GM12873 (cell line): ENCODE measurements around the gene JTB.

Experiments used
- CTCF ChIP-seq: IDR thresholded peaks from 2 replicates; pipeline ENCODE4 v1.5.1; 2012; ENCODE audit warnings: low read depth, mild to moderate bottlenecking, moderate library complexity, low read length, control low read depth; ENCODE audit not compliant: insufficient read depth; ENCODE audit errors: missing control alignments

Gene JTB

GRCh38 chr1:153985341-153985912, 8.0 kb upstream of the JTB start:
- no peak for TF ChIP-seq CTCF

DNA sequence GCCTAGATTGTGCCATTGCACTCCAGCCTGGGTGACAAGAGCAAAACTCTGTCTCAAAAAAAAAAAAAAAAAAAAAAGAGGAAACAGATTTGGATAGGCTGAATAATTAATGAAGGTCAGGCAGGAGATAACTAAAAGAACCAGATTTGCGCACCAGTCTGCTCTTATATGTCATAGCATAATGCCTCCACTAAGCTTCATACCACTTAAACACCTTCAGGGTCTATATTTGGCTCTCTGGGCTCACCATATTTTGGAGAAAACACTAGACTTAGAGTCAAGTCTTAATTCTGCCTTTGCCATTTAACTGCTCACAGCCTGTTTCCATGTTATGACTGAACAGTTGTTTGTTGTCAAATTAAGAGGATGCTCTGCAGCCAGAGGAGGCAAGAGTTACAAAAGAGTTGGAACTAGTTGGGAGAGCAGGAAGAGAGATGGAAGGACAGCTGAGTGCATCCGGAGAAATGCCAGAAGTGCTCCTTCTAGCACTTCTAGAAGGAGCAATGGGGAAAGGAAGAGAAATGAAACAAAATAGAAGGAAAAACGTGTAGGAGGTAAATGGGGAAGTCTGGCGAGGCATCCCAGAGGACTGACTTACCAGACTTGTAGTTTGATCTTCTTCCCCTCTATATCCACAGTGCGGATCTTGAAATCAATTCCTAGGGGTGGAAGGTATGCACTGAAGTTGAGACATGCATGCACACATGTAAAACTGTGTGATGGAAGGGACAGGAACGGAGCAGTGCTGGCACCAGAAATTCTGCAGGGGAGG, 6.8 kb upstream of the JTB start:
- TF ChIP-seq CTCF, result no peak

DNA sequence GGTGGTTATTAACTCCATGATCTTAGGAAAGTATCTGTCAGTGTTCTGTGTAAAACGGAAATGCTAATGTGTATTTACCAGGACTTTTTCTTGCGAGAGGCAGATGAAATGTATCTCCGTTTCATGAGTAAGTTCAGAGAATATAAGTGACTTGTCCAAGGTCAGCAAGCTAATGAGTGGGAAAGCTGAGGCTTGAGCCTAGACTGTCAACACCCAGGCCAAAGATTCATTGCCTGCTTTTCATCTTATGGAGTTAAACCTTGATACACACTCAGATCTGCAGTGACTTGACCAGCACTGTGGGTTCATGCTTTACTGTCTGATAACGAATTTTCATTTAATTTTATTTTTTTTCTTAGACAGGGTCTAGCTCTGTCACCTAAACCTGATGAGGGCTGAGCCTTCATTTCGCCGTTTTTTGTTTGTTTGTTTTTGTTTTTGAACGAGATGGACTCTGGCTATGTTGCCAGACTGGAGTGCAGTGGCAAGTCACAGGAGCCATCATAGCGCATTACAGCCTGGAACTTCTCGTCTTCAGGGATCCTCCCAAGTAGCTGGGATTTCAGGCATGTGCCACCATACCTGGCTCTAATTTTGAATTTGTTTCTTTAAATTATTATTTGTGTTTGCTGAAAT, 918 bp upstream of the JTB start:
- no peak for TF ChIP-seq CTCF

DNA sequence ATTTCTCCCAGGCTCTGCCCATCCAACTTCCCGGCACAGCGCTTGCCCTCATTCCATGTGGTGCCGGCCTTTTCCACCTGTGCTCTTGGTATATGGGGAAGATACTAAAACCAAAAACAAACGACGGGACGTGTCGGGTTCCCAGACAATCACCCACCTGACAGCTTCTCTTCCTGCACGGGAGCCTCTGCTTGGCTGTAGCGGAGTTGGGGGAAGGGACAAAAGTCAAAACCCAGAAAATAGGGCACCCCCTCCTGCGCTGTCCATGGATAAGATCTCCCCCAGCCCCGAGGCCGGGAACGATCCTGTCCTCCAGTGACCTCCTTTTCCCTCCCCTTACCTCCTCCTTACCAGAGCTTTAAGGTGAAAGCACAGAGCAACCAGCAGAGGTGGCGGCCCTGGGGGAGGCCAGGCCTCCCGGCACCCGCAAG, 640 bp downstream of the JTB start:
- TF ChIP-seq CTCF, result no peak

GRCh38 chr1:153973525-153973924, 3.9 kb downstream of the JTB start:
- TF ChIP-seq CTCF, result no peak

- no peak for TF ChIP-seq CTCF
Observed at GRCh38 chr1:153973071-153973470, 4.4 kb downstream of the JTB start.

DNA sequence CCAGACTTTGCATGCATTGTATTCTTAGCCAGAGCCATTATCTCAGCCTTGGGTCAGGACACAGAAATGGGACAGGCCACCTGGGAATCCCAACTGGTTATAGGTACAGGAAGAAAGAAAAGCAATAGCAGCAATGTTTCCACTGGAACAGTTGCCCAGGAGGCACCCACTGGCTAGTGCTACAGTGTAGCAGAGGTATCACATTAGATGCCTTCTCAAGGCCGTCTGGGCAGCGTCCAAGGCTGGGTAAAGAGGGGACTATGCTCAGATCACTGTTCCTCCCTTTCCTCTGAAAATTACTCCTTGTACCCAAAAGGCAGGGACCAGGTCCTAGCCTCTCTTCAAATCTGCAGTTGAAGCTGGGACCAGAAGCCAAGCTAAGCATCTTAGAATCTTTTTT, 7.1 kb downstream of the JTB start:
- TF ChIP-seq CTCF, result no peak
